Coronary artery (tissue), 2 donors: ENCODE data around the gene SLC16A12.

Experiments
- DNase-seq: peaks from one replicate; pipeline ENCODE4 v3.0.0-alpha.2; 2017; ENCODE audit warnings: low spot score
- H3K27ac ChIP-seq, 2 donors: fragments of 200-600 bp; sonication (generic); one replicate each; pipeline ENCODE4 v1.5.1; 2016 to 2019
- H3K4me3 ChIP-seq: fragments of 200-600 bp; sonication (generic); 2 replicates; pipeline ENCODE4 v1.5.1; 2016; ENCODE audit warnings: mild to moderate bottlenecking, moderate library complexity
- TF ChIP-seq, protein P1 (sequence below): fragments of 200-600 bp; sonication (generic); IDR thresholded peaks from one replicate; pipeline ENCODE4 v1.5.1; 2019; ENCODE audit warnings: antibody characterized with exemption

Gene SLC16A12

GRCh38 chr10:89389254-89389653 is 146.1 kb downstream of the SLC16A12 start:
- TF ChIP-seq, protein P1, sequence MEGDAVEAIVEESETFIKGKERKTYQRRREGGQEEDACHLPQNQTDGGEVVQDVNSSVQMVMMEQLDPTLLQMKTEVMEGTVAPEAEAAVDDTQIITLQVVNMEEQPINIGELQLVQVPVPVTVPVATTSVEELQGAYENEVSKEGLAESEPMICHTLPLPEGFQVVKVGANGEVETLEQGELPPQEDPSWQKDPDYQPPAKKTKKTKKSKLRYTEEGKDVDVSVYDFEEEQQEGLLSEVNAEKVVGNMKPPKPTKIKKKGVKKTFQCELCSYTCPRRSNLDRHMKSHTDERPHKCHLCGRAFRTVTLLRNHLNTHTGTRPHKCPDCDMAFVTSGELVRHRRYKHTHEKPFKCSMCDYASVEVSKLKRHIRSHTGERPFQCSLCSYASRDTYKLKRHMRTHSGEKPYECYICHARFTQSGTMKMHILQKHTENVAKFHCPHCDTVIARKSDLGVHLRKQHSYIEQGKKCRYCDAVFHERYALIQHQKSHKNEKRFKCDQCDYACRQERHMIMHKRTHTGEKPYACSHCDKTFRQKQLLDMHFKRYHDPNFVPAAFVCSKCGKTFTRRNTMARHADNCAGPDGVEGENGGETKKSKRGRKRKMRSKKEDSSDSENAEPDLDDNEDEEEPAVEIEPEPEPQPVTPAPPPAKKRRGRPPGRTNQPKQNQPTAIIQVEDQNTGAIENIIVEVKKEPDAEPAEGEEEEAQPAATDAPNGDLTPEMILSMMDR: peak; percentile 24
- no peak overlapping the region for H3K4me3 ChIP-seq
- DNase-seq: no peak
- no peak overlapping the region for H3K27ac ChIP-seq

GRCh38 chr10:89388806-89389205 is 146.6 kb downstream of the SLC16A12 start:
- DNase-seq: no peak
- no peak overlapping the region for H3K27ac ChIP-seq
- H3K4me3 ChIP-seq: no peak overlapping the region
- TF ChIP-seq, protein P1: no peak

DNA sequence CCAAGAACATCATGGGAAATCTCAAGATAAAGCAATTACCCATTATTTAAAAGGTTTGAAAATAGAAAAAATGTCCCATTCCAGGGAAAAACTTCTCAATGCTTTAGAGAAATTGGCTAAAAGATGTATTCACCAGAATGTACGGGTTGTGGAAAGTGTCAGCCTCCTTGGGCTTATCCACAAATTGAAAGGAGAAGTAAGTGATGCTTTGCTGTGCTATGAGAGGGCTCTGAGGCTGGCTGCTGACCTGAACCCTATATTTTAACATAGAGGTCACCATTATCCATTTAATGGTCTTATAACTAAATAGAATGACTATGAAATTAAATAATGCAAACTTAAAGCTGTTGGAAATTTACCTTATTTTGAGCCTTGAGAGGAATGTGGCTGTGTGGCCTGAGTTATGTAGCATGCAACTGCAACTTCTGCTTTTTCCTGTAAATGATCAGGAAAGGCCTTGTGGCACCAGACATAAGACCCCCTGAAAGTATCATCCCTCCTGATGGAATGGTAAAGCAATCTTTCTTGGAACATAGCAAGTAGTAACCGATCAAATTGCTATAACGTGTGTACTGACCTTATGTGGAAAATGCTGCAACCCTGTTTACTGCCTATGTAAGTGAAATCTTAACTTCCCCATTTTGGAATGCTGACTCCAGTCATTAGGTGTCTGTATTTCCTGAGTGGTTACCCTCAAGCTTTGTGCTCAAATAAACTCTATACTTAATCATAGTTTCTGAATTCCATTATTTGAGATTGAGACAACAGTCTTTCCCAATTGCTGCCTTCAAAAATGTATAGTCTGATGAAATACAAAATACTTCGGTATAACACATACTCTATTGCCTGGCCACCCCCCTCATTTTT is 150.7 kb downstream of the SLC16A12 start:
- TF ChIP-seq, protein P1: no peak
- H3K27ac ChIP-seq: no peak overlapping the region
- no peak overlapping the region for H3K4me3 ChIP-seq
- DNase-seq: no peak

- TF ChIP-seq, protein P1: no peak
- no peak overlapping the region for H3K4me3 ChIP-seq
- no peak overlapping the region for H3K27ac ChIP-seq
- DNase-seq: no peak
Measured at GRCh38 chr10:89382757-89383156, 152.6 kb downstream of the SLC16A12 start.
